HG03571 (cell line): ENCODE data around the gene CNST.
"Not testable (repeated sequence)": the region's sequence is repeated elsewhere in the genome, so short reads cannot be mapped to it uniquely, and the experiment has no call there.

Experiments used
- ATAC-seq: cut with Tn5 transposase; IDR thresholded peaks from one replicate; pipeline ENCODE4 v1.9.1; 2021; ENCODE audit not compliant: unreplicated experiment

Gene CNST

DNA sequence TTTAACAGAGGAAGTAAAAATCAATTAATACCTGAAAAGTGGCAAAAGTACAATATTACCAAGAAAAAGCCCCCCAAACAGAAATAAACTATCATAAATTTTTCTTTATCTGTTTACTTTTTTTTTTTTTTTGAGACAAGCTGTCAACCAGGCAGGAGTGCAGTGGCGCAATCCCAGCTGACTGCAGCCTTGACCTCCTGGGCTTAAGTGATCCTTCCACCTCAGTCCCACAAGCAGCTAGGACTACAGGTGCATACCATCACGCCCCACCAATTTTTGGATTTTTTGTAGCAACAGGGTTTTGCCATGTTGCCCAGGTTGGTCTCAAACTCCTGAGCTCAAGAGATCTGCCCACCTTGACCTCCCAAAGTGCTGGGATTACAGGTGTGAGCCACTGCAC is 8.2 kb upstream of the CNST start:
- ATAC-seq: no peak

DNA sequence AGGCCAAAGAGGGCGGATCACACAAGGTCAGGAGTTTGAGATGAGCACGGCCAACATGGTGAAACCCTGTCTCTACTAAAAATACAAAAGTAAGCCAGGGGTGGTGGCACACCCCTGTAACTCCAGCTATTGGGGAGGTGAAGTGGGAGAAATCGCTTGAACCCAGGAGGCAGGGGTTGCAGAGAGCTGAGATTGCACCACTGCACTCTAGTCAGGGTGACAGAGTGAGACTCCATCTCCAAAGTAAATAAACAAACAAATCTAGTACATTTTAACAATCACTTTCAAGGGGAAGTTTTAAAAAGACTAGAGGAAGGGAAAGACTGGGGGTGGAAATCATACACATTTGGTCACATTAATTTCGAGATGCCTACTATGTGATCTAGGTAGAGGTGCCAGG is 6.9 kb upstream of the CNST start:
- no peak for ATAC-seq

DNA sequence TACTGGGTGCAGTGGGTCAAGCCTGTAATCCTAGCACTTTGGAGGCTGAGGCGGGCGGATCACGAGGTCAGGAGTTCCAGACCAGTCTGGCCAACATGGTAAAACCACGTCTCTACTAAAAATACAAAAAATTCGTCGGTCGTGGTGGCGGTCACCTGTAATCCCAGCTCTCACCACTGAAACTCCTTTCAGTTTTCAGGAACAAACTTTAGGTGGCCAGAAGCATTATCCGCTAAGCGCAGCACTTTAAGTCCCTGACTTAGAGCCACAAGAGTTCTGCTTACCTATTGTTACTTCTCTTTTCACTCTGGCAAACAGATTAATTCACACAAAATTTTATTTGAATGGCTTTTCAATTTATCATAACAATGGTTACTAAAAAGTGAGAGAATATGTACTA is 5.4 kb upstream of the CNST start:
- ATAC-seq: not testable (repeated sequence)

DNA sequence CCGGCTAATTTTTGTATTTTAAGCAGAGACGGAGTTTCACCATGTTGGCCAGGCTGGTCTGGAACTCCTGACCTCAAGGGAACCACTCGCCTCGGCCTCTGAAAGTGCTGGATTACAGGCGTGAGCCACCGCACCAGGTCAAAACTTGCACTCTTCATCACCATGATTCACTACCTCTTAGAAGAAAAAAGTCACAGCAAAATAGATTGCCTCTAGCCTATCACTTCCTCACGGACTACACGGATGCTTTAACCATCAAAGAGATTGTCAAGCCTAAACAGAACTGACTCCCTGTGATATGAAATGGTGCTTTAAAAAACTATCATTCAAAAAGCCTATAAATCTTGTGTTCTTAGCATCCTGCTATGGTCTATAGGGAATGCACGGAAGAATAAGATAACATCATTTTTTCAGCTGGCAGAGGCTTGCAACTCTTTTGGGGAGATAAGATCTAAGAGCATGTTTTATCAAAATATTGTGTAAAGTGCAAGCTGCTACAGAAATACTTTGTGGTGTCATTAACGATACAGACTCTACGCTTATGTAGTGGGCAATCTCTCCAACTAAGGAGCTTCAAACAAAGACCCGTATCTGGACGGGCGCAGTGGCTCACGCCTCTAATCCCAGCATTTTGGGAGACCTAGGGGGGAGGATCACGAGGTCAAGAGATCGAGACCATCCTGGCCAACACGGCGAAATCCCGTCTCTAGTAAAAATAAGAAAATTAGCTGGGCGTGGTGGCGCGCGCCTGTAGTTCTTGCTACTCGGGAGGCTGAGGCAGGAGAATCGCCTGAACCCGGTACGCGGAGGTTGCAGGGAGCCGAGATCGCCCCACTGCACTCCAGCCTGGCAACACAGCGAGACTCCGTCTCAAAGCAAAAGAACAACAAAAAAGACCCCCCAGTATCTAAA is 1.2 kb upstream of the CNST start:
- no peak for ATAC-seq

DNA sequence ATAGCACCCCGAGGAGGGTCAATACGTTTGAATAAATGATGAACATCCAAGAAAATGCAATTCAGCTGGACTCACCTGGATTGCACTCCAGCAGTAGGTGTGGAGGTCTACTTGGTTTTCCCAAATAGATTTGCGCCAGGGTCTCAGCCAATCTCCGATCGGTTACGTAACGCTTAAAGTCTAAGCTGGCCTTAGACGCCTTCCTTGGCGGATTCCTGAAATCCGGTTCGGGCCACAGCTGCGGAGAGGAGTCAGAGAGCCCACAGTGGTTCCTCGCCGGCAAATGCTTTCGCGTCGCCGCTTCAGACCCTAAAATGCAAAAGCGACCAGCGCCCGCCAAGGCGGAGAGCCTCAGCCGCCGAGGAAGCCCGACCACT is 517 bp upstream of the CNST start:
- ATAC-seq: no peak

DNA sequence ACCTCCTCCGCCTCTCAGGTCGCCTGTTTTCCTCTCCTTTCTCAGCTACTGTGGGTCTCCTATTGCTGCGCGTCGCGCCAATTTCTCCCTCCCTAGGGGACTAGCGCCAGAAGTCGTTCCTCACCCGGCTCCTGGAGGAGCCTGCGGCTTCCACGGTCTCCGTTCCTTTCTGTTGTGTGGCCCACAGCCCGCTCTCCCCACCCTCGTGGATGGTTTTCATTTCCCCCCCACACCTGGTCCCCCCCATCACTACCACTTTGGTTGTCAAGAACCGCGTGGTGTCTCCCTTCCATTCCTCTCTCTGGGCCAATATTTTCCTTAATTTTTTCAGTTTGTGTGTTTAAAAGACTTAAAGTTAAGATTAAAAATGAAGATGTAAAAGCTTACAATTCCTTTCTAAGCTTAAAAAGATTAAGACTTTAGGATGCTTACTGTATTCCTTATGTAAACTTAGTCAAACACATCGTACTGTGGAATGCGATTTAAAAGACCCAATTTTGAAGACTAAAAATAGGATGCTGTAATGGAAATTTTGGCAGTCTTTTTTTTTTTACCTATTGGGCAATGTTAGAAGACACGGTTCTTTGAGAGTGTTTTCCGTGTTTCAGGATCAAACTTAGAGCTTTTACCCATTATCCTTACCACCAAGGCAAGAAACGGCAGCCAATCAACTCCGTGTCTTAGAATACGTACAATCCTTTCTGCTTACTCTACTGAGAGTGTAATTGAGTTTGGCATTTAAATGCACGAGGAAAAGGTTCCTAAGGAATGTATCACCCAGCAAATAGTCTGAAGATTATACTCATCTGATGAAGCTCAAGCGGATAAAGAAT is 773 bp downstream of the CNST start:
- ATAC-seq: peak; percentile 16

DNA sequence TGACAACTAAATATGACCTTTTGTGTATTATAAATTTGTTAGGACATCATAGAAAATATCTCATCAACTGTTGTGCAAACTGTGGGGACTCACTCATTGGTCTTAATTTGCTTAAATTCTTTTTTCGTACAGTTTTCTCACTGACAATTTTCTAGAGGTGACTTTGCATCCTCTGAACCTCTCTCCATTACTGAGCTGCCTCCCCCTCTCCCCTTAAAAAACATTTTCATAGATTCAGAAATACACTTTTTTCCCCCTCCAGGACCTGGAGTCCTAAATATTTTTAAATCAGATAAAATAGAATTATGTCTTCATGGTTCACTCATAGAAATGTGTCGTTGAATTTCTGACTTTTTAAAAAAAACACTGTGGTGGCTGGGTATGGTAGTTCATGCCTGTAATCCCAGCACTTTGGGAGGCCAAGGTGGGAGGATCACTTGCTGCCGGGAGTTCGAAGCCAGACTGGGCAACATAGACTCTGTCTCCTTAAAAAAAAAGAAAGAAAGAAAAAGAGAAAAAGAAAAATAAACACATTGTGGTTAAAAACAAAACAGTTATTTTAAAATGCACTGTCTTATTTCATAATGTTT is 1.5 kb downstream of the CNST start:
- no peak for ATAC-seq

DNA sequence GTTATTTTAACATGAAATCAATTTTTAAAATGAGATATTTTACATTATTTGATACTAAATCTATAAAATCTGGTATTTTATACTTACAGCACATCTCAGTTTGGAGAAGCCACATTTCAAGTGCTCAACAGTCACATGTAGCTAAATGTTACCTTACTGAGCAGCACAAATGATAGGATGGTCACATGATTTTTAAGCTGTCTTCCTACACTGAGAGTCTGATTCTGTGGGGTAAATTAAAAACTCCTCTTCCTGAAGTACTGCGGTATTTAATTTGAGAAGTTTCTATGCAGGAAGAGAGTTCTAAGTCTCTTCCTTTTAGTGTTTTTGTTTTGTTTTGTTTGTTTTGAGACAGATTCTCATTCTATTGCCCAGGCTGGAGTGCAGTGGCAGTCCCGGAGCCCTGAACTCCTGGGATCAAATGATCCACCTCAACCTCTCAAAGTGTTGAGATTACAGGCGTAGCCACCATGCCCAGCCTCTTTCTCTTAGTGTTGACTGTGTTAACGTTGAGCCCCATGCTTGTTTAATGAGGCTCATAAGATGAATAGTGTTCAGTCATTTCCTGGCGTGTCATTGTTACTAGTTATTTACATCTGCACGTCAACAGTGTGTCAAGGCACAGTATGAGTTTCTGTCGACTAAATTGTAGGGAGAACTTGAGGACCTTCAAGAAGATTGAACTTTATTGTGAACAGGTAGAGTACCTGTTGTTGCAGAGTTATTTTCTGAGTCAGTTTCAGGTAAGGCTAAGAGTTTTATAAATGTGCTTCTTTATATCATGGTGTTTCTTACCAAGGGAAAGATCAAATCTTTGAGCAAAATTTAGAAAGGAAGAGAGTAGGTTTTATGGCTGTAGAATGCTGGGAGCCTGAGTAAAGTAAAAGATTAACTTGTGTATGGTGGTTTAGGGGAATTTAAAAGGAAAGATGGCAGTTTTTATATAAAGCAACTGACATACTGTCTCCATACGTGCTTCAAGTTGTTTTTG is 3.3 kb downstream of the CNST start:
- no peak for ATAC-seq

DNA sequence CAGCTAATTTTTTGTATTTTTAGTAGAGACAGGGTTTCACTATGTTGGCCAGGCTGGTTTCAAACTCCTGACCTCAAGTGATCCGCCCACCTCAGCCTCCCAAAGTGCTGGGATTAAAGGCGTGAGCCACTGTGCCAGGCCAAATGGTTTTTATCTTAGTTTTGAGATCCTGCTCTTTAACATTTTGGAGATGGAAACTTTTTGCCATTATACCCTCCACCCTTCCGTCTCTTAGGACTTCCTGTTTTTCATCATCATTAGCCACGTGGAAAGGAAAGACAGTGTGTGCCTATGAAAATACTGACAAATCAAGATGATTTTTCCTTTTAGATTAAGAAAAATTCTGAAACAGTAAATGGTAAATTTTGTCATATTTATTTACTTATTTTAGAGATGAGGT is 5.1 kb downstream of the CNST start:
- not testable (repeated sequence) for ATAC-seq

DNA sequence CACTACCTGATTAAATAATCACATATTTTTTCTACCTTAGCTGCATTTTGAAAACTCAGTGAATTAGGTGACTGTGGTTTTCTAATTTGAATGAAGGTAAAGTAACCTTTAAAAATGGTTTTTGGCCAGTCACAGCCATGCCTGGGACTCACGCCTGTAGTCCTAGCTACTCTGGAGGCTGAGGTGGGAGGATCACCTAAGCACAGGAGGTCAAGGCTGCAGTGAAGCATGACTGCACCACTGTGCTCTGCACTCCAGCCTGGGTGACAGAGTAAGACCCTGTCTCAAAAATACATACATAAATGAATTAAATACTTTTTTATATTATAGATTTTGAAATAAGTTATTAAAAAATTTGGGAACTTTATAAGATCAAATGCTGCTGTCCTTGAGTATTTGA is 5.7 kb downstream of the CNST start:
- no peak for ATAC-seq

DNA sequence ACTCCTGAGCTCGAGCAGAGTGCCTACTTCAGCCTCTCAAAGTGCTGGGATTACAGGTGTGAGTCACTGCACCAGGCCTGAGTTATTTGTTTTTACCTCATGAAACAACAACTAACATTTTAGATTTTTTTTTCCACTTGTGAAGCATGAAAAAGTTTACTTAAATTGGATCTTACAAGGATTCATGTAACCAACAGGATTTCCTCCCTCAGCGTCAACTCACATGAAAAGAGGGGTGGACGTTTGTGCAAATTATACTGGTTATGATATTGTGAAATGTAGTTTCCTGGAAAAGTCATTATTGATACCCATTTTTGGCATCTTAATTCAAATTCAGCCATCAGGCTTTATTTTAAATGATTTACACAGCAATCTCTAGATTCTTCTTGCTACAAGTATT is 6.5 kb downstream of the CNST start:
- no peak for ATAC-seq

DNA sequence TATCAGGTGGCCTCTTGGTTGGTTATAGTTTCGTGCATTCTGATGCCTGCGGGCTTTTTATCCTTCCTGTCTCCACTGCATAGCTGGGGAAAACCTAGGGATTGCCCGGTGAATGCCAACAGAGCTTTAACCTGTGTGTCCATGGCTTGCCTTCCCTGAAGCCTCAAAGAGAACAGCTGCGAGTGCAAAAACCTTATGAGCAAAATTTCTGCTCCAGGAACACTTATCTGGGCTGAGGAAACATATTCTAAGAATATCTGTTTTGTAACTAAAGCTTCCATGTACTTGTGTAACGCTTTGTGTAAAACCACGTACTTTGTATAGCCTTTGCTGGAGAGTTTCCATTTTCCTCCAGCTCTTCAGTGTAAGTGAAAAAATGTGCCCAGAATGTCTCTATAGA is 7.2 kb downstream of the CNST start:
- no peak for ATAC-seq

DNA sequence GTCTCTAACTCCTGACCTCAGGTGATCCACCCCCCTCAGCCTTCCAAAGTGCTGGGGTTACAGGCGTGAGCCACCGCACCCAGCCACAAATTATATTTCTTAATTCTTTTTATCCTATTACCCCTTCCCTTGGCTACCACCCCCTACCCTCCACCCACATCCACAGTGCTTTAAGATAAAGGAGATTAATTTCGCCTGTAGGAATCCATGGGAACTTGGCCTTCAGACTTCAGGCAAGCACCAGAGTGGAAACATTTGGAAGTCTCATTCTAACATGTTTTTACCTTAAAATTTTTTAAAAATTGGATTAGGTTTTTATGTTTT is 10.4 kb downstream of the CNST start:
- ATAC-seq: no peak

DNA sequence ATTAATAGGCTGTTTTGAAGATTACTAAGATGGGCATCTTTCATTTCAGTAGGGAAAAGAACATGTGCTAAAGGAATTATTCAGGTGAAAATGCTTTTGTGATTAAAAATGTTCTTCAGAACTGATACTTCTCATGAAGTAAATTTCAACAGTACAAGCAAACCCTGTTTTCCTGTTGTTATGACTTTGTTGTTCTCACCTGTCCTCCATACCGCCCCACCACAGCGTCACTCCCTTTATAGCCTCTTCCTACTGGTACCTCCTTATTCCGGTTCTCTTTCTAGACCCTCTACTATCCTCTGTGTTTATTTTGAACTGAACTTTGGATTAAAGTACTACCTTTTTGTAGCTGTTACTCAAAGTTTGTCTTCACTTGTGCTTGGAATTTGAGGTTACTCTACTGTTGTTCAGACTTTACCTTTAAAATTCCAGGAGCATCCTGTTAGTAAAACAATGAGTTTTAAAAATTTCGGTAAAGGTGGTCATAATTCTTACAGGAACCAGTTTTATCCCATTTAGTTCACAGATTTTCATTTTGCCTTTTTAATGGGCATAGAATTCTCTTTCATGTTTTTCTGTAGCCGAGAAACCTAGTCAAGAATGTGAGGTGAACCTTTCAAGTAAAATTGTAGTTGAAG is 10.9 kb downstream of the CNST start:
- no peak for ATAC-seq

DNA sequence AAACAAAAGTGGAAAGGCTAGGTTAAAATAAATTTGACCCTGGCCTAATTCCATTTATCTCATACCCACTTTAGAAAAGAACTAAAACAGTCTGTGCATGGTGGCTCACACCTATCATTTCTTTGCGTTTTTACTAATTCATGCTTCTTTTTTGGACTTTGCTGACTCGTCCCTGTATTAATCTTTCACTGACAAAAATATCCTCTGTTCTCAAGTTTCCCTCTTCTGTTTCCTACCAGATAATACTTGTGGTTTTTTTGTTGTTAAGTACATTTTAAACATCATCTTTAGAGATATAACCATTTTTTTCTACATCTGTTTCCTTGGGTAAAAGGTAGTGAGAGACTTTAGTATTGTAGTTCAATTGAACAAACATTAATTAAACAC is 11.5 kb downstream of the CNST start:
- no peak for ATAC-seq

DNA sequence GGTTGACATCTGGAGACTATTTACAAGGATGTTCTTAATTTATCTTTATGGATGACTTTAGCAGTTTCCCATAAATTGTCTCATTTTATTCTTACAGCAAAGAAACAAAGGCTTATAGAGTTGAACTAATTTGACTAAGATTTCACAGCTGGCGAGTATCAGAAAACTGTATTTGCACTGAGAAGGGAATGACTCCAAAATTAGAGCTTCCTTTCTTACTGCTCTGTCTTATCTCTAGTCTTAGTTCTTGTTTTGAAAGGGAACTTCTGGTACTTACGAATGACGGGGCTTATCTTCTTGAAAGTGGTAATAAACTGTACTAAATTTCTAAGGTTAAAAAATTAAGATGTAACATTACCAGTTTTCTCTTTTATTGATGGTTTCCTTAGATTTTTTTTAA is 13.6 kb downstream of the CNST start:
- no peak for ATAC-seq

DNA sequence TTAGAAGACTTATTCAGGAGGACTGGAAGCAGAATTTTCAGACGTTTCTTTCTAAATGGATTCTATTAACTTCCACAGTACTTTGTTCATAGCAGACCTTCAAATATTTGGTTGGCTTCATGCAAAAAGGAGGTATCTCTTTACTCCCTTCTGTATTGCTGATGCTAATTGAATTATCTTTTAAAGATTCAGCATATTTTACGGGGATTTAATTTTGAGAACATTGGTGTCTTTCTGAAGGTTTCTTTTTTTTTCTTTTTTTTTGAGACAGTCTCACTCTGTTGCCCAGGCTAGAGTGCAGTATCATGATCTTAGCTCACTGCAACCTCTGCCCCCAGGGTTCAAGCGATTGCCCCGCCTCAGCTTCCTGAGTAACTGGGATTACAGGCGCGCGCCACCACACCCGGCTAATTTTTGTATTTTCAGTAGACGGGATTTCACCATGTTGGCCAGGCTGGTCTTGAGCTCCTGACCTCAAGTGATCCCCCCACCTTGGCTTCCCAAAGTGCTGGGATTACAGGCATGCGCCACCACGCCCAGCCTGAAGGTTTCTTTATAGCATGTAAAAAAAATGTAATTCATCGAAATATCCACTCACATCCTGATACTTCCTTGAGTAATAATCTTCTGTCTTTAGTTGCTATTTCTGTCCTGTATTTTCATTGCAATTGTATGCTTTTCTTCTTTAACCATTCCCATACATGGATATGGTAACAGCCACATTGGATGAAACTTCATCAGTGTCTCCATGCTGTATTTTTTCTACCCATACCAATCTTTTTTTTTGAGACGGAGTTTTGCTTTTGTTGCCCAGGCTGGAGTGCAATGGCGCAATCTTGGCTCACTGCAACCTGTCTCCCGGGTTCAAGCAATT is 14.5 kb downstream of the CNST start:
- no peak for ATAC-seq

DNA sequence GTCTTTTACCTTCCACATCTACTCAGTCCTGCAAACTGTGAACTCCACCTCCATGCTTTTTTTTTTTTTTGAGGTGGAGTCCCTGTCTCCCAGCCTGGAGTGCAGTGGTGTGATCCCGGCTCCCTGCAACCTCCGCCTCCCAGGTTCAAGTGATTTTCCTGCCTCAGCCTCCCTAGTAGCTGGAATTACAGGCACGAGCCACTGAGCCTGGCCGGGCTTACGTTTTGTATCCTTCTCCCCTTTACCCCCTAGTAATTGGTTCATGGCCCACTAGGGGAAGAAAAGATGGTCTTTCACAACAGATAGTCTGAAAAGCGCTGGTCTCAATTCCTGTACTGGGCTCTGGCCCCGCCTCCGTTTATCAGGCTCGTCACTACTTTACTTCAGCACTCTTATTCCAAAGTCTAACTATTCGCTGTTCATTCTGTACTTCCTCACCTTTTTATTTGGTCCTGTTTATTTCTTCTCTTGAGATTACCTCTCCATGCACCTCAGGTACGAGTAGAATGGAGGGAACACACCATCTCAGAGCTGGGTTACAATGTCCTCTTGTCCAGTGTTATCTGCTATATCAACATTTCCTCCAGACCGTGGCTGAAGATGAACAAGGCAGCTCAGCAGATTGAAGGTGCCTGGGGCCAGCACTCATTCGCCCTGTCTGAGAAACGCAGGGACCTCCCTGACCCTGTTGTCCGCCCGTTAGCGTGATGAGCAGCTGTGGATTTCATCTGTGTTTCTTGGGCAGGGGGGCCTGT is 16.2 kb downstream of the CNST start:
- no peak for ATAC-seq

DNA sequence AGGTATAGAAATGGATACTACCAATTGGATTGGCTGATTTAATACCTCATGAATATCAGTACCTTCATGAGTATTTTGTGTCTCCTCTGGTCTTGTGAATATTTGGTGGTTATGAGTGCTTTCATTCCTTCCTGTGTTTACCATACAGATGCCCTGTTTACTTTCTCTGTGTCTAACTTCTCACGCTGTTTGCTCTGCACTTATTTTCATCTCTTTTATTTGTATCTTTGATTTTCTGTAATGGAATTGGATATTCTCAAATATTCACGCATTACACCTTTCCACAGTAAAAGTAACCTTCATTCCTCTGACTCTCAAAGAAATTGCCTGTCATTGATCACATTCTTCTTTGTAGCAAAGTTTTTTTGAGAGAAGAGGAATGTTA is 16.8 kb downstream of the CNST start:
- no peak for ATAC-seq
